Thyroid gland (tissue), 4 donors: ENCODE data around the gene UBA1. TPM values are rescaled to one million over a fixed set of nuclear protein-coding genes. Genes with fewer than 3 reads are reported as not detected.

ENCODE experiments used
- DNase-seq, 2 donors: peaks; one replicate each; pipeline ENCODE4 v3.0.0-alpha.2; 2019
- H3K27ac ChIP-seq, 3 donors: fragments of 200-600 bp; sonication (generic); 1 replicate in 2 of 3; 2 replicates in 1 of 3; pipeline ENCODE4 v1.5.1; 2016 to 2019; ENCODE audit warnings: mild to moderate bottlenecking in 1 of 3, moderate library complexity in 1 of 3
- H3K27me3 ChIP-seq: fragments of 200-600 bp; sonication (generic); one replicate; pipeline ENCODE4 v1.5.1; 2019
- H3K36me3 ChIP-seq, 2 donors: fragments of 200-600 bp; sonication (generic); one replicate each; pipeline ENCODE4 v1.5.1; 2016 to 2019
- H3K4me1 ChIP-seq, 2 donors: fragments of 200-600 bp; sonication (generic); one replicate each; pipeline ENCODE4 v1.5.1; 2017 to 2019
- H3K4me3 ChIP-seq, 3 donors: fragments of 200-600 bp; sonication (generic); replicated peaks in 1 of 3; 1 replicate in 2 of 3; 2 replicates in 1 of 3; pipeline ENCODE4 v1.5.1; 2016; ENCODE audit warnings: mild to moderate bottlenecking in 1 of 3
- H3K9me3 ChIP-seq: fragments of 200-600 bp; sonication (generic); one replicate; pipeline ENCODE4 v1.5.1; 2017
- CTCF ChIP-seq, 6 experiments: fragments of 200-600 bp in 3 of 6; fragments of 450-650 bp in 3 of 6; sonication (generic) in 3 of 6; IDR thresholded peaks; one replicate each; pipeline ENCODE4 v1.5.1; 2016 to 2019; ENCODE audit warnings: antibody characterized with exemption in 6 of 6, mild to moderate bottlenecking in 2 of 6, inconsistent platforms in 1 of 6, moderate library complexity in 1 of 6
- POLR2A ChIP-seq, 2 donors: fragments of 450-650 bp; IDR thresholded peaks; one replicate each; pipeline ENCODE4 v1.6.1; 2017; ENCODE audit warnings: antibody characterized with exemption in 2 of 2, mild to moderate bottlenecking in 2 of 2, moderate library complexity in 1 of 2
- WGBS, 2 donors: methylation state at CpG; one replicate each; pipeline ENCODE4 v1.1.5; 2017; 5-methylcytosine and 5-hydroxymethylcytosine counted together
- intact Hi-C: fragments of 100-400 bp; cut with DNase I; formaldehyde crosslinking; loops from one replicate; pipeline ENCODE4 v1.15.1; 2023
- total RNA-seq, 4 donors: library from RNA; depleted of rRNA; stranded (reverse); fragments of >200 nt; gene quantifications; one replicate each; pipeline ENCODE4 v1.2.3, GENCODE V29; 2016

UBA1 gene
- total RNA-seq, 4 donors from 2014 or later, result 159 to 293 (median 201) TPM

DNA sequence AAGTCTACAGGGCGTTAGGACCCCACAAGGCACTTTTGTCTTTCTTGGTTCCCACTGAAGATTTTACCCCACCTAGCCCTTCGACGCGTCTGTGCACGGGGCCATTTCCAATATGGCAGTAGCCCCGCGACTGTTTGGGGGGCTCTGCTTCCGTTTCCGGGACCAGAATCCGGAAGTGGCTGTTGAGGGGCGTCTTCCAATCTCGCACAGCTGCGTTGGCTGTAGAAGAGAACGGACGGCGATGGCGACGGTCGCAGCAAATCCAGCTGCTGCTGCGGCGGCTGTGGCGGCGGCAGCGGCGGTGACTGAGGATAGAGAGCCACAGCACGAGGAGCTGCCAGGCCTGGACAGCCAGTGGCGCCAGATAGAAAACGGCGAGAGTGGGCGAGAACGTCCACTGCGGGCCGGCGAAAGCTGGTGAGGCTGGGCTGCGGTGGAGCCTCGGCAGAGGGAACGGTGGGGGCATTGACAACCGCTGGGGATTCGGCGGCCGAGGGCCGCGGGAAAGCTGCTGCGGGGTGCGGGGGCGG is 39.2 kb downstream of the UBA1 start, which contains the start of gene USP11:
Gene USP11, plus strand, starts transcription at position 207 of the 530 bp plus-strand sequence. Its CDS starts 35 bp downstream, at position 242.
- intact Hi-C loops, result no loop called here
- DNase-seq, result peak; percentile 30 to 43
- TF ChIP-seq POLR2A (IDR thresholded peaks at IDR 0.05), result peak in 1 of 2 donors; percentile 71
- TF ChIP-seq CTCF (IDR thresholded peaks at IDR 0.05), result no peak
- peaks cover 0 to 6% of the 10 kb centered on the region in 2 donors for H3K4me1 ChIP-seq
- no peaks in the 10 kb centered on the region for H3K27me3 ChIP-seq
- H3K27ac ChIP-seq, result peak within 1 kb of the TSS; percentile 88 to 98 (median 95)
- peaks cover 6 to 8% of the 10 kb centered on the region in 2 donors for H3K36me3 ChIP-seq
- H3K4me3 ChIP-seq, result peak within 1 kb of the TSS in 2 of 3 donors; percentile 40 to 54
- no peaks in the 10 kb centered on the region for H3K9me3 ChIP-seq
- WGBS, 2 donors, result 6 to 9% methylated on average over 4 of the region's 46 CpGs

DNA sequence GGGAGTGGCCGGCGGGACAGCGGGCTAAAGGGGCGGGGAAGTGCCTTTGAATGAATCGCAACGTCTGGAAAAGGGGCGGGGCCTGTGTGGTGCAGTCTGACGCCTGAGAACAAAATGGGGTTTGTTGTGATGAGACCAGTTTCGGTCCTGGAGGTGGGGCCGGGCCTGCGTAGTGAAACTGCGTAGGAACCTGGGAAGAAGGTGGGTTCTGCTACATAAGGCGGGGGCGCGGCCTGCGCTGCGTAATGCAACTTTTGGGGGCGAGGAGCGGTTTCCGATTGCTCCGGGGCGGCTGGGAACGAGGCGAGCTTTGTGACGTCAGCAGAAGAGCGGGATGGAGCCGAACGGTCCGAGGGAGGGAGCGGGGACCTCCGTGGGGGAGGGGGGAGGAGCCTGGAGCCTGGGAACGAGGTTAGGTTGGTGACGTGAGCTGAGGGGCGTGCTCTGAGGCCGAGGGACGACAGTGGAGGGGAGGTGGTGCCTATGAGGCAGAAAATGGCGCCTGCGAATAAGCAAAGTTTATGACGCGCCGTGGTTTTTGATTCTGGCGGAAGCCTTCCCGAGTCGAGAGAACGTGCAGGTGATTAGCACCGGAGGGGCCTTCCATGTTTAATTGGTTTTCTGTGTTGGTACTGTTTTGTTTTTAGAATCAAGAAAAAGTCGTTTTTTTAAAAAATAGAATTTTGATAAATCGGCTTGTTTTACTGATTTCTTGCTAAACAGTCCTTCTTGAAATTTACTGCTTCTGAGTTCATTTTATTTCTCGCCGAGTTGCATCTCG is 39.9 kb downstream of the UBA1 start:
- Histone ChIP-seq H3K4me1 (peaks cover 0 to 6% of the 10 kb centered on the region in 2 donors), H3K27me3 (no peaks in the 10 kb centered on the region), H3K9me3 (no peaks in the 10 kb centered on the region), H3K27ac (peak overlapping the region; percentile 88 to 98 (median 95)), H3K36me3 (peaks cover 5 to 6% of the 10 kb centered on the region in 2 donors), H3K4me3 (peak overlapping the region in 2 of 3 donors; percentile 25 to 40)
- DNase-seq, result peak; percentile 95 to 96
- intact Hi-C loops, result no loop called here
- 0 to 1% methylated on average over 27 to 41 of the region's 51 CpGs for WGBS, 2 donors
- TF ChIP-seq CTCF (IDR thresholded peaks at IDR 0.05) (no peak), POLR2A (IDR thresholded peaks at IDR 0.05) (peak; percentile 12 to 89)

GRCh38 chrX:47234583-47234982 is 41.0 kb downstream of the UBA1 start:
- no peaks in the 10 kb centered on the region for H3K27me3 ChIP-seq
- WGBS, 2 donors, result 40 to 47% methylated on average over 3 of the region's 3 CpGs
- no peak for DNase-seq
- TF ChIP-seq POLR2A (IDR thresholded peaks at IDR 0.05), result no peak
- TF ChIP-seq CTCF (IDR thresholded peaks at IDR 0.05), result no peak
- intact Hi-C loops, result no loop called here
- H3K9me3 ChIP-seq, result no peaks in the 10 kb centered on the region
- peak overlapping the region in 1 of 3 donors; percentile 25 for H3K4me3 ChIP-seq
- H3K4me1 ChIP-seq, result peaks cover 0 to 6% of the 10 kb centered on the region in 2 donors
- no peaks in the 10 kb centered on the region for H3K36me3 ChIP-seq
- peak overlapping the region; percentile 88 to 98 (median 95) for H3K27ac ChIP-seq

GRCh38 chrX:47235691-47236103 is 42.1 kb downstream of the UBA1 start:
- Histone ChIP-seq H3K27me3 (no peaks in the 10 kb centered on the region), H3K4me1 (peaks cover 0 to 6% of the 10 kb centered on the region in 2 donors), H3K4me3 (no peak overlapping the region), H3K27ac (peak overlapping the region in 1 of 3 donors; percentile 5), H3K36me3 (peaks cover 6 to 7% of the 10 kb centered on the region in 2 donors), H3K9me3 (no peaks in the 10 kb centered on the region)
- WGBS, 2 donors, result 78 to 86% methylated on average over 4 of the region's 4 CpGs
- intact Hi-C loops, result no loop called here
- no peak for DNase-seq
- TF ChIP-seq POLR2A (IDR thresholded peaks at IDR 0.05), result no peak
- no peak for TF ChIP-seq CTCF (IDR thresholded peaks at IDR 0.05)

DNA sequence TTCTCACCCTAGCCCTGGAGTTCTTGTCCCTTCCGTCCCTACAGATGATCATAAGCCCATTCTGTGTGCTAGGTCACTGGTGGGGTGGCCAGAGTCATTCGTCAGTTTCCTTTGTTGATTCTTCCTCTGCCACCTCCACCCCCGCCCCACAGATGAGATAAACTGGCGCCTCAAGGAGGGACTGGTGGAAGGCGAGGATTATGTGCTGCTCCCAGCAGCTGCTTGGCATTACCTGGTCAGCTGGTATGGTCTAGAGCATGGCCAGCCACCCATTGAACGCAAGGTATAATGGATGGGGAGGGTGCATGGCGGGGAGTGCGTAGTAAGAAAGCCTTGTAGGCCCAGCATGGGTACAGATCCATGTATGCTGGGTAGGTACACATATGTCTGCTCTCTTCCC is 45.6 kb downstream of the UBA1 start:
- Histone ChIP-seq H3K4me3 (no peak overlapping the region), H3K4me1 (no peaks in the 10 kb centered on the region), H3K27me3 (no peaks in the 10 kb centered on the region), H3K36me3 (peaks cover 13 to 30% of the 10 kb centered on the region in 2 donors), H3K9me3 (no peaks in the 10 kb centered on the region), H3K27ac (no peak overlapping the region)
- WGBS, 2 donors, result 98 to 100% methylated on average over 5 to 8 of the region's 8 CpGs
- DNase-seq, result no peak
- intact Hi-C loops, result no loop called here
- TF ChIP-seq POLR2A (IDR thresholded peaks at IDR 0.05) (no peak), CTCF (IDR thresholded peaks at IDR 0.05) (no peak)
